ENCODE data around the gene OR8U1. TPM values are rescaled to one million over a fixed set of nuclear protein-coding genes. Genes with fewer than 3 reads are reported as not detected.

OR8U1 gene
- total RNA-seq, 4 donors from 2014 or later = not detected

DNA sequence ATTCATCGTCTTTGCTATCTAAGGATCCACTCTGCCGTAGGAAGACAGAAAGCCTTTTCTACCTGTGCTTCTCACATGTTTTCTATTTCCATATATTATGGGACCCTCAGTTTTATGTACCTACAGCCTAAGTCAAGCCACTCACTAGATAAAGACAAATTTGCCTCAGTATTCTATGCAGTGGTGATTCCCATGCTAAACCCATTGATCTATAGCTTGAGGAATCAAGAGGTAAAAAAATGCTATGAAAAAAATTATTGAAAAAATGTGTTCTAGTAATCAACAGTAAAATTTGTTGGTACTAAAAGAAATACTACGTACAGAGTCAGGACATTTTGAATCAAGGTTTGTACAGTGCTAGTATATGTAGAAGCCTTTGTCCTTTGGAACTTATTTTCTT lies 19.0 kb downstream of the OR8U1 start:
- TF ChIP-seq, protein P1, sequence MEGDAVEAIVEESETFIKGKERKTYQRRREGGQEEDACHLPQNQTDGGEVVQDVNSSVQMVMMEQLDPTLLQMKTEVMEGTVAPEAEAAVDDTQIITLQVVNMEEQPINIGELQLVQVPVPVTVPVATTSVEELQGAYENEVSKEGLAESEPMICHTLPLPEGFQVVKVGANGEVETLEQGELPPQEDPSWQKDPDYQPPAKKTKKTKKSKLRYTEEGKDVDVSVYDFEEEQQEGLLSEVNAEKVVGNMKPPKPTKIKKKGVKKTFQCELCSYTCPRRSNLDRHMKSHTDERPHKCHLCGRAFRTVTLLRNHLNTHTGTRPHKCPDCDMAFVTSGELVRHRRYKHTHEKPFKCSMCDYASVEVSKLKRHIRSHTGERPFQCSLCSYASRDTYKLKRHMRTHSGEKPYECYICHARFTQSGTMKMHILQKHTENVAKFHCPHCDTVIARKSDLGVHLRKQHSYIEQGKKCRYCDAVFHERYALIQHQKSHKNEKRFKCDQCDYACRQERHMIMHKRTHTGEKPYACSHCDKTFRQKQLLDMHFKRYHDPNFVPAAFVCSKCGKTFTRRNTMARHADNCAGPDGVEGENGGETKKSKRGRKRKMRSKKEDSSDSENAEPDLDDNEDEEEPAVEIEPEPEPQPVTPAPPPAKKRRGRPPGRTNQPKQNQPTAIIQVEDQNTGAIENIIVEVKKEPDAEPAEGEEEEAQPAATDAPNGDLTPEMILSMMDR (IDR thresholded peaks at IDR 0.05; ENCODE audit: low read depth) = no peak

DNA sequence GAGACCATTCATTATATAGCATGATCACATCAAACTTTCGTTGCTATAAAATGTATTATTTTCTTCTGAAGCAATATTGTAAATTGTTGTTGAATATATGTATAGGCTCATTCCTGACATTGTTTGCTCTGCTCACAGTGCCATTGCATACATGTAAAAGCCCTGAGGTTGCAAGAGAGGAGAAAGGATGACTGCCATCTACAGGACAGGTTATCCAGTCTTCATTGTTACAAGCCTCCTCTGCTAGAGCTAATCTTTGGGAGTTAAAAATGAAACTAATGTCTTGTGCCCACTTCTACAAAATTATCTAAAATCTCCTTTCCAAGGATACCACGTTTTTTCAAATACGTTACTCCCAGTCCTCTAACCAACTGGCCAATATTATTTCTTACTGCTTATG lies 20.6 kb downstream of the OR8U1 start:
- TF ChIP-seq, protein P1 (IDR thresholded peaks at IDR 0.05; ENCODE audit: low read depth) = no peak

DNA sequence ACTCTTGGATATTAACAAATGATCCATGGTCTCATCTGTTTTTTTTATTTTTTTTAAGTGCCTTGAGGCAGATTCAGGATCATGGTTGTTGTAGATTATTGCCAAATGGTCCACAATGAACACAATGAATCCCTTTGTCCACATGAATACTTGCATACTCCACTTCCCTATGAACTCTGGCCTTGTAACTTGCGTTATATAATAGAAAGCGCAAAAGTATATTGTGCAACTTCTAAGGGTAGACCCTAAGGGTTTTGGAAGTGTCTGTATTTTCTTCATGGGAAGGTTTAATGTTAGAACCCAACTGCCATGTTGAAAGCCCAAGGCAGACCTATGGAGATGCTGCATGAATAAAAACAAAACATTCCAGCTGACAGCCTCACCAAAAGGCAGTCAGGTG lies 29.0 kb downstream of the OR8U1 start:
- TF ChIP-seq, protein P1 (IDR thresholded peaks at IDR 0.05; ENCODE audit: low read depth) = no peak

DNA sequence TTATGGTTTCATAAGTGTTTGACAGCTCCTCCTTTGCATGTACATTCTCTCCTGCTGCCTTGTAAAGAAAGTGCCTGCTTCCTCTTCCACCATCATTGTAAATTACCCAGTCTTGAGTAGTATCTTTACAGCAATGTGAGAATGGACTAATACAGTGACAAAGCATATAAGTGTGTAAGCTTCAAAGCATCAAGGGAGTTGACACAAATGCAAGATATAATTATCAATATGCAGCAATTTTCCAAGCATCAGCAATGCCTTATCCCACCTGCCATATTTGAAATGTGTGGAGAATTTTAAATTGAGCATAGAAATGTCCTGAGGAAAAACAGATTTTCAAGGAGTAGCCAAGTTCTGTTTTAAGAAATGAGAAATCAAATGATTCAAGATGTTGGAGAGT lies 35.4 kb downstream of the OR8U1 start:
- TF ChIP-seq, protein P1 (IDR thresholded peaks at IDR 0.05; ENCODE audit: low read depth) = no peak

DNA sequence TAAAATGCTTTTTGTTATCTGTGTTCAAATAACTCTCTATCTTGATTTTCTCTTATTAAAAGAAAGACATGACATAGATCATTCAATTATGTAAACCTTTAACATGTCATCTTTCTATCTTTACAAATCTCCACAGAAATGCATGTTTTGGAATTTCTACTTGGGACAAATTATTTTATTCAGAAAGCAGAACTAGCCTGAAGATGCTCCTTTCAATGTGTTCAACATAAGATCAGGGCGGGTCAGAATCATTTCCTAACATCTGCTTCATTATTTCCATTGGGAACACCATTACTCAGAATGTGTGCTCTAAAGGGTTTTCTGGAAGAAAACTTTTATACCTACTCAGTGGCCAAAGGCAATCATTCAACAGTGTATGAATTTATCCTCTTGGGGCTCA lies 37.0 kb downstream of the OR8U1 start, which contains the start of gene OR5AL1:
Gene OR5AL1, plus strand, starts transcription at position 301 of the 400 bp plus-strand sequence.
- TF ChIP-seq, protein P1 (IDR thresholded peaks at IDR 0.05; ENCODE audit: low read depth) = no peak

Other genes starting within 250 kb of the OR8U1 start
- not detected for gene OR8J3, start 235.4 kb upstream of the OR8U1 start, total RNA-seq
- gene OR8K5, start 215.3 kb upstream of the OR8U1 start, total RNA-seq = not detected
- gene OR5J2, start 199.0 kb upstream of the OR8U1 start, total RNA-seq = not detected
- gene OR5T2, start 141.4 kb upstream of the OR8U1 start, total RNA-seq = not detected
- gene OR5T3, start 123.4 kb upstream of the OR8U1 start, total RNA-seq = not detected
- not detected for gene OR5T1, start 101.5 kb upstream of the OR8U1 start, total RNA-seq
- gene OR8H1, start 83.4 kb upstream of the OR8U1 start, total RNA-seq = not detected
- not detected for gene OR8K3, start 60.5 kb upstream of the OR8U1 start, total RNA-seq
- not detected for gene OR8K1, start 29.6 kb upstream of the OR8U1 start, total RNA-seq
- not detected for gene OR8J1, start 21.3 kb upstream of the OR8U1 start, total RNA-seq
- gene OR5AL1, start 37.1 kb downstream of the OR8U1 start, total RNA-seq = not detected
- gene OR5M3, start 97.7 kb downstream of the OR8U1 start, total RNA-seq = not detected
- gene OR5M8, start 115.7 kb downstream of the OR8U1 start, total RNA-seq = not detected
- gene OR5M11, start 167.6 kb downstream of the OR8U1 start, total RNA-seq = not detected
- gene OR5M10, start 202.1 kb downstream of the OR8U1 start, total RNA-seq = not detected
- not detected for gene OR5M1, start 239.2 kb downstream of the OR8U1 start, total RNA-seq